ENCODE measurements around the gene WNT11. TPM values are rescaled to one million over a fixed set of nuclear protein-coding genes. Genes with fewer than 3 reads are reported as not detected.

Gene WNT11
- total RNA-seq, 1 experiment from 2014 or later: 1.4 TPM

DNA sequence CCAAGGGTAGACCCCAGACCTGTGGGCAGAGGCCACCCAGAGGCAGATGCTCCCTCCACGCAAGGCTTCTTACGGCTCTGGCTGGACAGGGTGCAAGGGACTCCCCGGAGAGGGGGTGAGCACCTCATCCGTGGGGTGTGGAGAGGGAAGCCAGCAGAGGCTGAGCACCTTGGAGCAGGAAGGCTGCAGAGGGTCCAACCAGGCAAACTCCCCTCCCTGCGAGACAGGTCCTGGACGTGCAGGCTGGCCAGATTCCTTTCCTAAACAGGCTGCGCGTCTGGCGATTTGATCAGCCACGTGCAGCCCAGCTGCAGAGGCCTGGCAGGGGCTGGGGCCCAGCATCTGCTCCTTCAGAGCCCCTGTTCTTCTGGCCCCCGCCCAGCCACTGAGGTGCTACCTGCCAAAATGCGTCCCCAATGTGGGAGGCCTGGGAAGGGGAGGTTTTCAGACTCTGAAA is 49.3 kb downstream of the WNT11 start:
- no peak for DNase-seq (ENCODE audit: low read depth)

DNA sequence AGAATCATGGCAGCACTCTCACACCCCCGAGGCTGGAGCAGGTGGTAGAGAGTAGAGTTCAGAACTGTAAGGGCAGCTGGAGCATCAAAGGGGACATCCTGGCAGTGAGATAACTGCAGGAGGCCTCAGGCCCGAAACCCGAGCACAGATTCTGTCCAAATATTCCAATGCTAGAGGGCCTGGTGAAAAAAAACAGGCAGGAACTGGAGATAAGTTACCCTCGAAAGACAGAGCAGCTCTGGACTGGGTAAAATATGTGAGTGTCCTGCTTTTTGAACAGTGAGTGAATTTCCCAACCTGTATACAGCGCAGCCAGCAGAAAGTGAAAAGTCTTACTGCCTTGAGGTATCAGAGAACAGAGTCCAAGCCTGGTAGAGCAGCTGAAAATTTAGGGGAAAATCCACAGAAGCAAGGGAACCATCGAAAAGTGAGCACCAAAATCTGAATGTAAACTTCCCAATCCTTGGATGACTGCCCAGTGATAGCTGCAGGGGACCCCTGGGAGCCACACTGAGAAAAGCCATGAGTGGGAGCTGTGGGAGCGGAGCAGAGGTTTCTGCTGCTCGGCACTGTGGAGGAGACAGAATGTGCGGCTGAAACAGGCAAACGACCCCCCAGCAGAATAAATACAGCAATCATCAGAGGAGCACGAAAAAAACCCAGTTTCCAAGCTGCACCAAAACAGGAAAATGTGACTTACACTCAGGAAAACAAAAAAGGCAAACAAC is 50.6 kb downstream of the WNT11 start:
- no peak for DNase-seq (ENCODE audit: low read depth)

DNA sequence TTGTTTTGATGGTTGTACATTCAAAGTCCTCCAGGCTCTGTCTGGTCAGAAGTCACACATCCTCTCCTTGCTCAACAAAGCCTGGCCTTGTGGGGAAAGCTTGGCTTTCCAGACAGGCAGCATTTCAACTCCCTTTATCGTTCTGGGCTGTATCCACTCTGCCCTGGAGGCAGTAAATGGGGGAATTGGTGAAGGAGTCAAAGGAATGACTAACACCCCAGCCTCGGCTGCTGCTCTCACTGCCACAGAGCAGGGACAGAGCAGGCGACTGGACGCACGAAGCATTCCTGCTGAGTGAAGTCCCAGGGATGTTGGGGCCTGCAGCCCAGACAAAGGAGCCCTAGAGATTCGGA is 52.8 kb downstream of the WNT11 start:
- peak; percentile 37 for DNase-seq (ENCODE audit: low read depth)

DNA sequence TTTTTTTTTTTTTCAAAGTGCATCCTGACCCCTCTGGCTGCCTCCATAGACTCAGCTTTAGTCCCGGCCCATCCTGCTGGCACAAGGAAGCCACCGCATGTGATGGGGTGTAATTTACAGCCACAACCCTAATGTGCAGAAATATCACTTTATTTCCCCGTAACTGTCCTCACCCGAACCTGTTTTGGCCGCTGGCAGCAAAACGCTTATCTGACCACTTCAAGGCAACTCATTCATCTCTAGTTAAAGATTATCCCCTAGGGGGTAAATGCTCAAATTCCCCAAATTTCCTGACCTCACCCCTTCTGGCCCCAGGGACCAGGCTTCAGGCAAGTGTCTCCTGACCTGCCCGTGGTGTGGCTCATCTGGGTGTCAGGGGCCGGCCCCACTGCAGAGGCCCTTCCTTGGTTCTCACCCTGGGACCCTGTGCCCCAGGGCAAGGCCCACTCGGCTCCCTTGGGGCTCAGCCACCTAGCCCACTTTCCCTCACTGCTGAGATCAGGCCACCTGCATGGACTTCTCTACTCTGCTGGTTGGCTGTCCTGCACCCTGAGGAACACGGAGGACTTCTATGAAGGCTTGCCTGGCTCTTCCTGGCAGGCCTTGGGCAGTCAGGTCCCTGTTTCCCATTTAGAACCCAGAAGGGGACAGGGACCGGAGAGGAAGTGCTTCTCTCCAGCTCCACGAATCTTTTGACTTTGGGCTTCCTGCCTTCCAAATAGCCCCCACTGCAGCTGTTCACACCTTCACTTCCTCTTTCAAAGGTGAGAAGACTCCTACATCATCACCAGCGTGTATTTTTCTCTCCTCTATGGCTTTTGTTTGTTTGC is 53.3 kb downstream of the WNT11 start:
- no peak for DNase-seq (ENCODE audit: low read depth)

DNA sequence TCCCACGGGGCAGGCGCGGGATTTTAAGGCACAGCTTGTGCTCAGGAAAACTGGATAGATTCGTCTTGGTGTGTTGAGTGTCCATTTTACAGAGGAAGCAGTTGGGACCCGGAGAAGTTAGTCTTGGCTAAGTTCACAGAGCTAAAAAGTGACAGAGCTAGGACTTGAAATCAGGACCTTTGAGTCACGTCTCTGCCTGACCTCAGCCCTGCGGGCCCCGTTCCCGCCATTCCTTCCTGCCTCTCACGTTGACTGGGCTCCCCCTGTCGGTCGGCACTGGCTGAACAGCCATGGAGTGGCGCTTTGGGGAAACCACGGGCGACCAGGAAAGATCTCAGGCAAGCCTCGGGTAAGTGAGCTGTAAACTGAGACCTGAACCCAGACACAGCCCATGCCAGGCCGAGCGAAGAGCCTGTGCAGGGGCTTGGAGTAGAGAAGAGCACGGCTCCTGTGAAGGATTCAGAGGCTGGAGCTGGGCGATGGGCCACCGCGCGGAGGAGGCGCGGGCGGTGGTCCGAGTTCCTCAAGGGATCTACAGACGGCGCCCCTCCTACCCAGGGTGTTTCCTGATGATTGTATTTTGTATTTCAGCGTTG is 54.1 kb downstream of the WNT11 start:
- DNase-seq (ENCODE audit: low read depth): peak; percentile 89

DNA sequence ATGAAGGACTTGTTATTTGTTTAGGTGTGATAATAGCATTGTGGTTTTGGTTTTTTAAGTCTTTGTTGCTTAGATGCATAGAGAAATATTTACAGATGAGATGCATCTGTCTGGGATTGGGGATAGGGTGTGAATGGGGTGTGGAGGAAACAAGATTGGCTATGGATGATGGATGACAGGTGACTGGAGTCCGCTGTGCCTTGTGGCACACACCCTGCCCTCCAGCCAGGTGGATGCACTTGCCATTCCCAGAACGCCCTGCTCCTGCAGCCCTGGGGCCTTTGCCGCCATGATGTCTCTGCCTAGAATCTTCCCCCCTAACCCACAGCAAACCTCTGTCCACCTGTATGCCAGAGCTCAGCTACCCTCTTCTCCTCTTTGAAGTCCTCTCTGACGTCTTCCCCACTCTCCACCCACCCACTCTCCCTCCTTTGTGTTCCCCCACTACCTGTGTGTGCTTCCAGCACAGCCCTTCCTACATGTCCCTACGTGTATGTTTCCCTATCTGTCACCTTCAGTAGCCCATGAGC is 54.7 kb downstream of the WNT11 start:
- DNase-seq (ENCODE audit: low read depth): no peak

DNA sequence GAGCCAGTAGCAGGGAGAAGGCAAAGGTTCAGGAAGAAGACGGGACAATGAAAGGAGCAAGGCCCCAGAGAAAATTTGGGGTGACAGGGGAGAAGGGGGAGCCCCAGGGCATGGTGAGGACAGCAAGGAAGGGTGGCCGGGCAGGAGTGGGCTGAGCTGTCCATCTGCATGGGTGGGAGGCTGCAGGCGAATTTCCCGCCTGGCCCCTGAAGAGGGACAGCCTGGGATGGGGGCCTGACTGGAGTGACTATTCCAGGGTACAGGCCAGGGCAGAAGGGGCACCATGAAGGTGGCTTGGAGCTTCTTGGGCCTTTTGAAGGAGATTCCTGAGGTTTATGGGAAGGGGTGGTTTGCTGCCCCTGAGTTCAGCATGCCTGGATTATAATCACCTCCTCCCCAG is 56.2 kb downstream of the WNT11 start:
- DNase-seq (ENCODE audit: low read depth): no peak

DNA sequence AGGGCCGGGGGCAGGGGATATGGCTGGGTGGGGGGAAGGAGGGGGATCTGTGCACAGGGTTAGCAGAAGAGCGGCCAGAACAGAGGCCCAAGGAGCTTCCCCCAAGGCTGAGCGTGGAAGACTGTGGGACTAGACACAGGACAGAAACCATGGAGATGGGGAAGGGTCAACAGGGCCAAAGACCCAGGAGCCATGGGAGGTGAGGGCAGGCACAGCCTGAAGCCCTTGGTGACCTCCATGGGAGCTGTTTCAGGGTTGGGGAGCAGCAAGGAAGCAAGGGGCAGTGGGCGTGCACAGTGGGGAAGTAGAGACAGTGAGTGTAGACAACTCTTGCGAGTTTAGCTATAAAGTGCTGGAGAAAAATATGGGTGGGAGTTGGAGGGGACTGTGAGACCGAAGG is 56.6 kb downstream of the WNT11 start:
- DNase-seq (ENCODE audit: low read depth): no peak

DNA sequence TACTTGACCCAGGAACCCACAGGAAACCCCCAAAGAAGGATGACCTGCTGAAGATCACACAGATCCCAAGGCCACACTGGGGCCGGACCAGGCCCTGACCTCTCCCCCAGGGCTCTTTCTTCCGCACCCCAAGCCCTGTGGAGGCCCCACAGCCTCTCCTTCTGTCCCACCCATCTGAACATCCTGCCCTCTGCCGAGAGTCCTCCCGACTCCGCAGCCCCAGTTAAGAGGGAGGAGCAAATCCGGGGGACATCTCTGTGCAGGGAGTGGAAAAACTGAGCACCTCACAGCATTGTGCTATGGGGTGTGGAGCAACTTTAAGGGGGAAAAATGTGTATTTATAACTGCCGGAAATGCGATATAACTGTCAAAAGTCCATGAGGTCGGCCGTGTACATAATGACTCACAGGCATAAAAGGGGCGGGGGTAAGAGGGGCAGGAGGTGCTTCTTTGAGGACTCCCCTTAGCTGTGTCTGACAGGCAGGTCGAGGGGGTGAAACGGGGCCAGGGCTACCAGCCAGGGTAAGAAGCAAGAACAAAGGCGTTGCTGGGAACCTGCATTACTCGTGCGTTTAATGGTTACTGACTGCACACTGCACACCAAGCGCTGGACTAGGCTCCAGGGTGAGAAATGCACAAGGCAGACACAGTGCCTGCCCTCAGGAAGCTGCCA is 57.2 kb downstream of the WNT11 start:
- no peak for DNase-seq (ENCODE audit: low read depth)

DNA sequence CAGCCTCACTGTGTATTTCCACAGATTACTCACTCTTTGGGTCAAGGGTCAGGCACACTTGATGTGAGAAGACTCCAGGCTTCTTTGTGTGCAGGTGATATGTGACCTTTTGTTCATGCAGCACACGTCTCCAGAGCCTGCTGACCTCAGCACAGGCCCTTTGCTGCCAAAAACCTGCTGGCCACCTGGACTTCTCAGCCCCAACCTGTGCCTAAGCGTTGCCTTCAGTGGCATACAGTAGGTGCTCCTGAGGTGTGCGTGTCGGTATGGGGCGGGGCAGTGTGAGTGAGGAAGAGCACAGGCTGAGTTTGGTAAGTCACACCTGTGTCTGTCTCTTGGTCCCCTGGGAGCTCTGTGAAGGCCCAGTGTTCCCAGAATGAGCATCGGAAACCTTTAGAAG is 58.1 kb downstream of the WNT11 start:
- no peak for DNase-seq (ENCODE audit: low read depth)

DNA sequence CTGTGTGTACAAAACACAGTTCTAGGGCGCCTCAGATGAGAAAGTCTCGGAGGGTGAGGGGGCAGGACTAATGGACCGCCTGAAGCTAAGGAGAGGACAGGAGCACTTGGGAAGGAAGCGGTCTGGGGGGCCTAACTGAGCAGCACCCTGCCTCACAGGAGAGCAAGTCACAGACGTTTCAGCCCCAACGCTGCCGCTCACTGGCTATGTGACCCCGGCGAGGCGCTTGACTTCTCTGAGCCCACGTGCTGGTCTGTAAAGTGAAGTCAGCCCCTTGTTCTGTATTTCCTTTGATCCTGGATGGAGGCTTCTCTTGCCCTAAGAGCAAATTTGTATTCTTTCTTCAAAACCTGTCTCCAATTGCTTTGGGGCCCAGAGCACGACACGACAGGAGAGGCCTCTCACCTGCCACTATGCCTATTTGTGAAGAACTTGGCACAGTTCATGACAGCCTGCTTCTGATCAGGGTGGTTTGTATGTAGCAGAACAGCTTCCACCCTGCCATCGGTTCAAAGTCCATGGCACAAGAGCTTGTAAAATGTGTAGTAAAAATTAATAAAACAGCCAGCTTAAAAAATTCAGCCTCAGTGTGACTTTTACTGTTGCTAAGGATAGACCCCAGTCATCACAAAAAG is 59.1 kb downstream of the WNT11 start:
- DNase-seq (ENCODE audit: low read depth): no peak

DNA sequence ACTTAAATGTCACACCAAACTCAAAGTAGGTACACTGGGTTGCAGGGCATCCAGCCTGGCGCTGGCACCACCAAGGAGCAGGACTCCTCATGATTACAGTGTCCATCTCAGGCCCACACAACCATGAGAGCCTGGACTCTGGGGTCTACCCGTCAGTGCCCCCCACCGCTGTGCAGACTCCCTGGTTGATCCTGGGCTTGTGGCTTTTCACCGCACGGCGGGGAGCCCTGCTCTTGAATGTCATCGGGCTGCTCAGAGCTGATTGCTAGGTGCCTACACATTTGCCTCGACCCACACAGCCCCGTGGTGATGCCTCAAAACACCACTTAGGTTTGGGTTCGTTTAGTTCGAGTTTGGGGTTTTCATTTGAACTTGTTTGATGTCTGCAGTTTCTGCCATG is 63.0 kb downstream of the WNT11 start:
- DNase-seq (ENCODE audit: low read depth): no peak

DNA sequence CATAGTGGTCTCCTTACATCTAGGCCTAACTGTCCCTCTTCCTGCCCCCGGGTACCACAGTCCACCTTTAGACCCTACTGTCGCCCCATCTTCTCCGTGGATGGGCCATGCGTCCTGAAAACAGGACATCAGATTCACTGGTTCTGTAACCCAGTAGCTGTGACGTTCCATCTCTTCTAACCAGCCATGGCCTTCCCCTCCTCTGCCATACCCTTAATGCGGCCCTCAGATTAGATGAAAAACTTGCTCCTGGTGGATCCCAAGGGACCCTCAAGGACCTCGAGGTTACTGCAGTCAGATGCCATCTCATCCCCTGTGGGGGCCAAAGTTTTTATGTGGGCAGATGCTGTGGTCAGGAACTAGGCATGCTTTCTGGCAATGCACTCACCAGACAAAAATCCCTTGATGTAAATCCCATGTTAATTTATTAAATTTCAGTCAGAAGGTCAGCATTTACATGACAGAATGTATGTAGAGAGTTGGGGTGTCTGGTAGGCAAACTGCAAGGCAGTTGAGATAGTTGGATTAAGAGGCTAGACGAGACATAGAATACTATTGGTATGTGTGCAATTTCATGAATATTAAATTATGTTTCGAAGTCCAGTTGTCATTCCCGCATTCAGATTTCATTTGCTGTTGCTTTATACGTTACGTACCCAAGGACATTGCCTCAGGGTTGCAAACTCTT is 64.3 kb downstream of the WNT11 start:
- no peak for DNase-seq (ENCODE audit: low read depth)

DNA sequence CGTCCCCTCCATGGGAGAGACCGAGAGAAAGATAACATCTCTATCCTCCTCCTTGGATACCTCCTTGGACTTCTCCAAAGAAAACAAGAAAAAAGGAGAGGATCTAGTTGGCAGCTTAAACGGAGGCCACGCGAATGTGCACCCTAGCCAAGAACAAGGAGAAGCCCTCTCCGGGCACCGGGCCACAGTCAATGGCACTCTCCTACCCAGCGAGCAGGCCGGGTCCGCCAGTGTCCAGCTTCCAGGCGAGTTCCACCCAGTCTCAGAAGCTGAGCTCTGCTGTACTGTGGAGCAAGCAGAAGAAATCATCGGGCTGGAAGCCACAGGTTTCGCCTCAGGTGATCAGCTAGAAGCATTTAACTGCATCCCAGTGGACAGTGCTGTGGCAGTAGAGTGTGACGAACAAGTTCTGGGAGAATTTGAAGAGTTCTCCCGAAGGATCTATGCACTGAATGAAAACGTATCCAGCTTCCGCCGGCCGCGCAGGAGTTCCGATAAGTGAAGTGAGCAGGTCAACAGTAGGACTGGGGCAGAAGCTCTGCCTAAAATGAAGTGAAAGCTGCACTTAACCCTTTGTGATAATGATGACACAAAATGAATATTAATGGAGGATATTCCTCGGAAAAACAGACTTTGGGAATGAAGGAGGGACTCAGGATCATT is 65.3 kb downstream of the WNT11 start:
- no peak for DNase-seq (ENCODE audit: low read depth)

DNA sequence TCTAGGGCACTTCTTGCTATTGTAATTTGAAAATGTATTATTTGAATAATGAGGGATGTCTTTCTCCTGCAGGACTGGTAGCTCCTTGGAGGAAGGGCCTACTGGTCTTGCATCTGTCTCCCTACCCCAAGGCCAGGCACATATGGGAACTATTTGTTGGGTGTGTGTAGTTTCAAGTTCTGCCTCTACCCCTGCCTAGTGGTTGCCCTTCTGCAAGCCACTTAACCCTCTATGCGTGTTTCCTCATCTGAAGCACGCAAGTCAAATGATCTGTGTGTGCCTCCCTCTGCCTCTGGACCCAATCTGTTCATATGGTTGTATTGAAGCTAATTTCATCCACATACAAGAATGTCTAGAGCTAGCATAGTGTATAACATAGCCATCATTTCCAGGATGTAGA is 67.0 kb downstream of the WNT11 start:
- DNase-seq (ENCODE audit: low read depth): no peak

Other genes starting within 250 kb of the WNT11 start
- 54.5 and 80.1 TPM in 2 replicates for gene THAP12, start 174.6 kb upstream of the WNT11 start, total RNA-seq (2014; rRNA removed; shearing (Covaris generic))
- 0.34 and 0.57 TPM in 2 replicates for gene GVQW3, start 174.8 kb upstream of the WNT11 start, total RNA-seq (2014; rRNA removed; shearing (Covaris generic))
- gene EMSY, start 238.5 kb upstream of the WNT11 start, total RNA-seq (2014; rRNA removed; shearing (Covaris generic)): 7.8 and 12.7 TPM in 2 replicates